NCI-H2171 treated with DMSO at 0.1 percent for 48 hours (cell line): ENCODE results near the gene KLHL5.

Experiments used
- DNase-seq: peaks from one replicate; lab custom pipeline; 2025; lab: John Stamatoyannopoulos, UW

KLHL5 gene

DNA sequence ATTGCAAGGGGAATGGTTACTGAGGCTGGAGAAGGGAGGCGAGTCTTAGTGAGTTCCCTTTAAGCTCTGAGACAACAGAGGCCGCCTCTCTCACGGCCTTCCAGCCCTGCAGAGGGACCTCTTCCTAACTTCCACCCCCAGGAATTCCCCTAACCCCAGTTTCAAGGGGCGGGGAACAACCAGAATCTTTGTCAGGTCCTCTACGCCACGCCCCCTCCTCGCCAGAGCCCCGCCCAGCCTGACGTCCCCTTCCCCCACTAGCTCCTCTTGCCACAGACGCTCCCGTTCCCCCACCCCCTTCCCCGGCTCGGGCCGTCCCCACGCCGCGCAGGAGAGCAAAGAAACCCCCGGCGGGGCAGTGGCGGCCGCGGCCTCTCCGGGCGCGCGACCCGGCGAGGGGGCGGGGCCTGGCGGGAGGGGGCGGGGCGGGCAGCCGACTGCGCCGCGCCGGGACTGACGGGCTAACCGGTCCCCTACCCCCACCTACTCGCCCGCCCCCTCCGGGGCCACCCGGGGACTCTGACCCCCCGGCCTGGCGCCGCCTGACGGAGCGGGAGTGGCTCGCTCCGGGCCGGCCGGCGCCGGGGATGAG lies 17.6 kb upstream of the KLHL5 start:
- DNase-seq, result peak; percentile 17

DNA sequence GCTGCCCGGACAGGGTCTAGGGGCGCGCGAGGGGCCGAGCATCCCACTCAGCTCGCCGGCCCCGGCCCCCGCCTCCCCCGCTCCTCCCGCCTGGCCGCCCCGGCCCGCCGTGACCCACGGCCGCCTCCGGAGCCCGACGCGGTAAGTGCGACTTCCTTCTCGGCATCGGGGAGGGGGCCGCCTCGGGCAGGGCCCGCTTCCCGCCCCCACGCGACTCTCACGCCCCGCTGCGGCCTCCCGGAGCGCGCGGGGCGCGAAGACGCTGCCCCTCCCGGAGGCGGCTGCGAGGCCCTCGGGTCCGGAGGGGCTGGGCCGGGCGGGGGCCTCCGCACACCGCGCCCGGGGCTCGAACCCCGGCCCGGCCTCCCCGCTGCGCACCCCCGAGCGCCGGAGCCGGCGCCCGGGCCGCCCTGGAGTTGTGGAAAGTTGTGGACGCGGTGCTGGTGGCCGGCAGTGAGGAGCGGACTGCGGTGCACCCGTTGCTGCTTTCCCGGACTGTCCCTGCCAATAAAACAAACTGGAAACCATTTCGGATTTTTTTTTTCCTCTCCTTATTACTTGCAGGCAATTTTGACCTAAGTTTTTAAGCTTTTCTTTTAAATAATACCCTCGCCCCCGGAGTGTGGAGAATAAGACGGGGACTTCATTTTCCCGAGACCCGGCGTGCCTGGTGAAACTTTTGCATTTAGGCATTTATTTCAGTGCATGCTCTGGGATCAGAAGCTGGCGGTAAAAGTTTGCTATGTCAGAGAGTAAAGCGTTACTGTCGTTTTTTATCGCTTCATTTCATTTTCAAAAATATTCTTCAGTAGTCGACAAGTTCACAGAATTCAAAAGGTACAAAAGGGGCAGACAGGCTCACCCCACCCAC lies 16.8 kb upstream of the KLHL5 start:
- no peak for DNase-seq

DNA sequence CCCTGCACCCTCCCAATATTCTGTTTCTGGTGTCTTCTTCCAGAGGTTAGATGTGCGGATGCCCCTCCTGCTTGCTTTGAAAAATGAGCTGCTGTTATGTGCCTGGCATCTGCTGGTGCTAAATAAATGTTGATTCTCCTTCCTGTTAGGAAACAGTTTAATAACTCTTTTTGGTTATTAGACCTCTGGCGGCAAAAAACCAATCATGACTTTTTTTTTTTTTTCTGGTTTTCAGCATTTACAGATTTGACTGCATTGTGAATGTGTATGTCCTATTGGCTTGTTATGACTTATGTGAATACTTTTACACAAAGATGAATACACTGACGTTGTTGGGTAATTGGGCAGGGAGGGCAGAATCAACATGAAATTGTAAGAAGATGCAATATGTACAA lies 16.2 kb upstream of the KLHL5 start:
- DNase-seq, result no peak

DNA sequence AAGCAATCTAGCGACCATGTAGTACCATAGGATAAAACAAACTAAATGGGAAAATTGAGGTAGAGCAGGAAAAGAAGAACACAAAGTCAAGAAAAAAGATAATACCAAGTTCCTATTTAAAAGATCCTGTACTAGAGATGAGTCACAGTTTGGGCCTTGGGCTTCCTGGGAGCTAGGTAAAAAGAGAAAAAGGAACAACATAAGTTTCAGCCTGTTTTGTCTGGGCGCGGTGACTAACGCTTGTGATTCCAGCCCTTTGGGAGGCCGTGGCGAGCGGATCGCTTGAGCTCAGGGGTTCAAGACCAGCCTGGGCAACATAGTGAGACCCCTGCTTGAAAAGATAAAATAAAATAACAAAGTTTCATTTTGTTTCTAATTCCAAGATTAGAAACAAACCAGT lies 15.8 kb upstream of the KLHL5 start:
- DNase-seq, result no peak

- DNase-seq, result no peak
Measured at GRCh38 chr4:39047681-39048080, 14.4 kb upstream of the KLHL5 start.

- no peak for DNase-seq
Measured at GRCh38 chr4:39048311-39048710, 13.7 kb upstream of the KLHL5 start.

DNA sequence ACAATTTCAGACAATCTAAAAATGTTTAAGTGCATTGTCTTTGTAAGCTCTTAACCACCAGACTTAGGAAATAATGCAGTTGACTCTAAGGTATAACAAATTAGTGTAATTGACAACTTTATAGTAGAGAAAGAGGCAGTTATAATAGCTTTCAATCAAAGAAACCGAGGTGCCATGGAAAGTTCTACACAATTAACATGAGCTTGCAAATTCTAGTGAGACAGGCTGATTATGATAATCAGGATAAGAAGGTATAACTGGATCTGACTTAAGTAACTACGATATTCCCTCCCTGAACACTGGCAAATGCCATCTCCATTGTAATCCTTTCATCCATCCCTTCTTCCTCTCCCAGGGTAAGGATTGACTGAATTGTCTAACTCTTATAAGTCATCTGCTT lies 11.4 kb upstream of the KLHL5 start:
- DNase-seq, result no peak

- no peak for DNase-seq
Measured at GRCh38 chr4:39051492-39051891, 10.5 kb upstream of the KLHL5 start.

DNA sequence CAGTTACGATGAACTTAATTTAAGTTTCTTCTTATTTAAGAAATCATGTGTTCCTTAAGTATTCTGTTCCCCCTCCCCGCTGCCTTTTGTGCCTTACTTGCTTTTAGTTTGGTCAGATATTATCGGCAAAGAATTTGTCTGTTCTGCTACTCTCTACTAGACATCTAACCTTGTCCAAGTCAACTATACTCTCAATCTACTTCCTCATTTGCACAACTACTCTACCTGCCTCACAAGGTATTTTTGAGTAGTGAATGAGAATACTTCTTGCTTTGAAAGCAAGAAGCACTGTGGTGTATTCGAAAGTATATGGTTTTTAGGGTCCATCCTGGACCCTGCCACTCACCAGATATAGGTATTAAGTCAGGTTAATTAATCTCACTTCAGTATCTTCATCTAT lies 8.0 kb upstream of the KLHL5 start:
- DNase-seq, result no peak

GRCh38 chr4:39054497-39054896 lies 7.5 kb upstream of the KLHL5 start:
- DNase-seq, result no peak

DNA sequence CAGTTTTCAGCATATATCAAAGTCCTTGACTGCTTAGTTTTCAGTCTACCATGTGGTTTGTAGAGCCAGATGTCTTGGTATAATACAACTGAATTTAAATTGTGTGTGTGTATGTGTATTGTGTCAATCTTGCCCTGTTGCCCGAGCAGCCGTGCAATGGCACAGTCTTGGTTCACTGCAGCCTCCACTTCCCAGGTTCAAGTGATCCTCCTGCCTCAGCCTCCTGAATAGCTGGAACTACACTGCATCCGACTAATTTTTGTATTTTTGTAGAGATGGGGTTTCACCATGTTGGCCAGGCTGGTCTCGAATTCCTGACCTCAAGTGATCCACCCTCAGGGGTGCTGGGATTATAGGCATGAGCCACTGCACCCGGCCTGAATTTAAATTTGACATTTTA lies 6.0 kb upstream of the KLHL5 start:
- DNase-seq, result no peak

DNA sequence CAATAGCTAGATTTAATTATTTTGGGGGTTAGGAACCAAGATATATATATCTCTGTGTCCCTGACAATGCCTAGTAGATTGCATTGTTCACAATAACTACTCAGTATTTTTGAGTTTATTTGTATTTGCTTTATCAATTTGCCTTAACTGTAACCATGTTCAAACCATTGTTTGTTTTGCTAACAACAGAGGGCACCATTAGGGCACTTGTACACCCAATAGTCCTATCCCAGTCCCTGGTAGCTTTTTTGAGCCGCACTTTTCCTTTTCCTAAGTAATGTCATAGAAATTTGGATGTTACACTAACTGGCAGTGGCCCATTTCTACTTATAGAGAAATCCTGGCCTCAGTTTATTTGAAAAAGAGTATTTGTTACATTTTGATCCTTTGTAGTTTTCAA lies 575 bp upstream of the KLHL5 start:
- DNase-seq, result no peak

- DNase-seq, result no peak
Measured at GRCh38 chr4:39062770-39063097, 702 bp downstream of the KLHL5 start.

GRCh38 chr4:39063430-39063829 lies 1.4 kb downstream of the KLHL5 start:
- no peak for DNase-seq

- DNase-seq, result no peak
Measured at GRCh38 chr4:39066371-39066770, 4.3 kb downstream of the KLHL5 start.

DNA sequence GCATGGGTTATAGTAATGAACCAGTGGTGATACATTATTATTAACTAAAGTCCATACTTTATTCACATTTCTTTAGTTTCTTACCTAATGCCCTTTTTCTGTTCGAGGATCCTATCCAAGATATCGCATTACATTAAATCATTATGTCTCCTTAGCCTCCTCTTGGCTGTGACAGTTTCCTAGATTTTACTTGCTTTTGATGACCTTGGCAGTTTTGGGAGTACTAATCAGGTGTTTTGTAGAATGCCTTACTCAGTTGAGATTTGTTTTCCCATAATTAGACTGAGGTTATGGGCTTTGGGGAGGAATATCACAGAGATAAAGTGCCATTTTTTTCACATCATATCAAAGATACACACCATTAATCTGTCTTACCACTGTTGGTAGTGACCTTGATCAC lies 5.0 kb downstream of the KLHL5 start:
- DNase-seq, result no peak

DNA sequence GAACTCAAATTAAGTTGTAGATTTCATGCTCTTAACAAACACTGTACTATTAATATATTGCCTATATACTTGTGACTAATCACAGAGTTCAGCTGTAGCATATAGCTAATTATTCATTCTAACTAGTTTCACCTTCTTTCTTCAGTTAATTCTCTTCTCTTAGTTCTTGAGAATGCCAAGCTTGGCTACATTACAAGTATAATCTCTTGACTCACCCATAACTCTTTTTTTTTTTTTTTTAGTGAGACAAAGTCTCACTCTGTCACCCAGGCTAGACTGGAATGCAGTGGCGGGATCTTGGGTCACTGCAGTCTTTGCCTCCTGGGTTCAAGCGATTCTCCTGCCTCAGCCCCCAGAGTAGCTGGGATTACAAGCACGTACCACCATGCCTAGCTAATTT lies 5.4 kb downstream of the KLHL5 start:
- no peak for DNase-seq

DNA sequence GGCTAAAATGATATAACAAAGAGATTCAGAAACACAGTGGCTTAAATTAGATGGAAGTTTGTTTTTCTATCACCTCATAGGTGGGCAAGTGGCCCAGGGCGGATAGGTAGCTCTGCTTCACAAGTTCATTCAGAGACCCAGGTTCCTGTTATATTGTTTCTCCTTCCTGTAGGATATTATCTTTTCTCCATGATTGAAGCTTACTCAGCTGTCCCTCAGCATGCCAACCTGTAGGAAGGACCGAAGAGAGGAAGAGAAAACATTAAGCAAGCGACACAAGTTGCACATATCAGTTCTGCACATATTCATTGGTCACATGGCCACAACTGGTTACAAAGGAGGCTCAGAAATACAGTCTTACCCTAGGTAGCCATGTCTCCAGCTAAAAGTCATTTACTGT lies 6.9 kb downstream of the KLHL5 start:
- no peak for DNase-seq

- DNase-seq, result no peak
Measured at GRCh38 chr4:39078829-39079228, 16.8 kb downstream of the KLHL5 start.

GRCh38 chr4:39083164-39083563 lies 21.1 kb downstream of the KLHL5 start:
- no peak for DNase-seq

- DNase-seq, result no peak
Measured at GRCh38 chr4:39085891-39086290, 23.9 kb downstream of the KLHL5 start.

DNA sequence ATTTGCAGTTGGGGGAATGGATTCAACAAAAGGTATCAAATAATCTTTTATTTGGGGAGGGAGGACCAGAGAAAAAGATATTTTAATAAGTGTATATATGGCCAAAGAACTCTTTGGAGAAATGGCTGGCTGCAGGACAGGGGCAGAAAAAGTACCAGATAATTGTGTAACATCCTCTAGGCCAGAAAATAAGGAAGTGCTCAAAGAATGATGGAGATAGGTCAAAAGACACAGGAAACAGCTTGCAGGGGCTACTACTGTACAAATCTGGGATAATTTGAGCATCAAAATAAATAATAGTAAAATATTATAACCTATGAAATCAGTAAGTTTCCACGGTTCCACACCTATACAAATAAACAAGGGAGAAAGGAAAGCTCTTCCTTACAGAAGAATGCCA lies 34.8 kb downstream of the KLHL5 start:
- DNase-seq, result no peak

DNA sequence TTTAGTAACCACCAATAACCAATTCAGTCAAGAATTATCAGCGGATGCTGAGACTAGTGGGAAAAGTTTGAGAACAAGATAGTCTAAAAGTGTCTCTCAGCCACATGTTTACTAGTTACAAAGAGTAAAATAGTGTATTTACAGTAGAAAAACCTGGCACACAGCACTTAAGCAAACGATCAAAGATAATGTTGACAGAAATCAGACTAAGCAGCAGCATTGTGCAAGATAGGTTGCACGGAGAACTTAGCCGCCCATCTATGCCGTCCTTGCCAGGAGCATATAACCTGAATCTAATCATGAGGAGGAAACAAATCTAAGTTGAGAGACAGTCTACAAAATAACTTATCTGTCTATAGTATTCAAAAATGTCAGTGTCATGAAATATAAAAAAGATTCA lies 35.3 kb downstream of the KLHL5 start:
- DNase-seq, result no peak

DNA sequence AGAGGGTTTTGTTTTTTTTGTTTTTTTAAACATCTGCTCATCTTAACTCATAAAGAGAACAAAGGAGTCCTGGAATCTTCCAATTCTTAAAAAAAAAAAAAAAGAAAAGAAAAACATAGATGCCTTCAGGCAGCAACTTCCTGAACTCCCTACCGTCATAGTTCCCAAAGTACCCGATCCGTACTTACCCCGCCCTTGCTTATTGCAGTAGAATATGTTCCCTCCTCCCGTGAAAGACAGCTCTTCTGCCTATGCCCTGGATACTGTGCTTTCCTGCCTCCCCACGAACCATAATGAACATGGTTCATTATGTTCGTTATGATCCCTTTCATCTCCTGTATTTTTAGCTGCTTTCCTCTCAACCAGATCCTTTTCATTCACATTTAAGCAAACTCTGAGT lies 40.3 kb downstream of the KLHL5 start:
- DNase-seq, result no peak
